ENCODE data around the gene TMEM108. TPM values are rescaled to one million over a fixed set of nuclear protein-coding genes. Genes with fewer than 3 reads are reported as not detected.

TMEM108 gene
- total RNA-seq, 4 donors from 2014 or later, result 0.70 to 4.0 (median 1.4) TPM

DNA sequence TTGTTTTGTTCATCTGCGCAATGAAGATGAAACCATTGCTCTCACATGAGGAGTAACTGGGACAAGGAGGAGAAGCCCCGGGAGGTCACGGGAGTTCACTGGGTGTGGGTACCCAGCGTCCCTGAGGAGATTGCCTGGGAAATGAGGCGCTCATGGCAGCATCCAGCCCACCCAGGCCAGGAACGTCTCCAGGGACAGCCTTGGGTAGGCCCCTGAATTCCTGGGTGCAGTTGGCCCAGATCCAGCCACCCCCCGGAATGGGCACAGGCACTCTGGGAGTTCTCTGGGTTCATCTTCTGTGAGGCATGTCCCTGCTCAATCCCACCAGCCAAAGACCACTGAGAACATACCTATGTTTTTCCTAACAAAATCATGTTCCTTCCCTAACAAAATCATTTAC is 380.2 kb downstream of the TMEM108 start:
- no peaks in the 10 kb centered on the region for H3K9me3 ChIP-seq

DNA sequence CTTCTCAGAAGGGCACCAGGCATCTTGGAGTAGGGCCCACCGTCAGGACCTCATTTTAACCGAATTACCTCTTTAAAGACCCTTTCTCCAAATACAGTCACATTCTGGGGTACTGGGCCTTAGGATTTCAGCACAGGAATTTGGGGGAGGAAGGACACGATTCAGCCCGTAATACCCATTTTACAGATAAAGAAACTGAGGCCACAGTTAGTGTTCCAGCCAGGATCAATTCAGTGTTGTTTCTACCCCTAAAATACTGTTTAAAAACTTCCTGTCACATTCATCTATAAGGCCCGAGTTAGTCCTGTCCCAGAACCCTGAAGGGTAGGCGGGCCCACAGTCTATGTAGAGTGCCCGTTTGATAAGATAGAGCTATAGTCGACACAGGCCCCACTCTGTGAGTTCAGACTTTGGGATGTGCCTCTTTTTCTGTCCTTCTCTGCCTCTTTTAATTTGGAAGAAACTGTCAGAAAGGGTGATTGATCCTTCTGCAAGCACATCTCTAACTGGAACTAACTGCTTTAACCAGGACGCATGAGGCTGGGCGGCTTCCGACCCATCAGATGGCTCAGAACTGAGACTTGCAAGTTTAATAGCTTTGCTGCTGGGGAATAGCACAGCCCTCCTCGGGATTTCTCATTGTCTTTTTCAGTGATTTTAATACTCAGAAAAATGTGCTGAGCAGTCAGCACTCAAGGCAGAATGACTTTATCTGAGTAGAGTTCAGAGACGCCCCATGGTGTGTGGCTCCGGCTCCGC is 381.1 kb downstream of the TMEM108 start:
- Histone ChIP-seq H3K36me3 (no peaks in the 10 kb centered on the region), H3K27me3 (no peaks in the 10 kb centered on the region), H3K27ac (no peak overlapping the region), H3K9me3 (no peaks in the 10 kb centered on the region), H3K4me3 (no peak overlapping the region), H3K4me1 (peaks cover 5% of the 10 kb centered on the region)
- no peak for TF ChIP-seq POLR2A (IDR thresholded peaks at IDR 0.05)
- no peak for TF ChIP-seq POLR2AphosphoS5 (IDR thresholded peaks at IDR 0.05)
- no peak for TF ChIP-seq EP300 (IDR thresholded peaks at IDR 0.05)
- TF ChIP-seq, protein P1, sequence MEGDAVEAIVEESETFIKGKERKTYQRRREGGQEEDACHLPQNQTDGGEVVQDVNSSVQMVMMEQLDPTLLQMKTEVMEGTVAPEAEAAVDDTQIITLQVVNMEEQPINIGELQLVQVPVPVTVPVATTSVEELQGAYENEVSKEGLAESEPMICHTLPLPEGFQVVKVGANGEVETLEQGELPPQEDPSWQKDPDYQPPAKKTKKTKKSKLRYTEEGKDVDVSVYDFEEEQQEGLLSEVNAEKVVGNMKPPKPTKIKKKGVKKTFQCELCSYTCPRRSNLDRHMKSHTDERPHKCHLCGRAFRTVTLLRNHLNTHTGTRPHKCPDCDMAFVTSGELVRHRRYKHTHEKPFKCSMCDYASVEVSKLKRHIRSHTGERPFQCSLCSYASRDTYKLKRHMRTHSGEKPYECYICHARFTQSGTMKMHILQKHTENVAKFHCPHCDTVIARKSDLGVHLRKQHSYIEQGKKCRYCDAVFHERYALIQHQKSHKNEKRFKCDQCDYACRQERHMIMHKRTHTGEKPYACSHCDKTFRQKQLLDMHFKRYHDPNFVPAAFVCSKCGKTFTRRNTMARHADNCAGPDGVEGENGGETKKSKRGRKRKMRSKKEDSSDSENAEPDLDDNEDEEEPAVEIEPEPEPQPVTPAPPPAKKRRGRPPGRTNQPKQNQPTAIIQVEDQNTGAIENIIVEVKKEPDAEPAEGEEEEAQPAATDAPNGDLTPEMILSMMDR (IDR thresholded peaks at IDR 0.05), result no peak
- DNase-seq (ENCODE audit: low spot score in 2 of 2), result no peak
- 91% methylated on average over 15 of the region's 15 CpGs for whole genome bisulfite sequencing

More for the DNA sequence above, 380.2 kb downstream of the TMEM108 start:
- no peak overlapping the region for H3K27ac ChIP-seq
- DNase-seq (ENCODE audit: low spot score in 2 of 2), result no peak
- WGBS, result 74% methylated on average over 7 of the region's 7 CpGs
- H3K27me3 ChIP-seq, result no peaks in the 10 kb centered on the region
- H3K4me3 ChIP-seq, result no peak overlapping the region
- H3K4me1 ChIP-seq, result peaks cover 5% of the 10 kb centered on the region
- no peak for TF ChIP-seq POLR2AphosphoS5 (IDR thresholded peaks at IDR 0.05)
- no peak for TF ChIP-seq POLR2A (IDR thresholded peaks at IDR 0.05)
- TF ChIP-seq EP300 (IDR thresholded peaks at IDR 0.05), result no peak
- TF ChIP-seq, protein P1 (IDR thresholded peaks at IDR 0.05), result no peak
- no peaks in the 10 kb centered on the region for H3K36me3 ChIP-seq

DNA sequence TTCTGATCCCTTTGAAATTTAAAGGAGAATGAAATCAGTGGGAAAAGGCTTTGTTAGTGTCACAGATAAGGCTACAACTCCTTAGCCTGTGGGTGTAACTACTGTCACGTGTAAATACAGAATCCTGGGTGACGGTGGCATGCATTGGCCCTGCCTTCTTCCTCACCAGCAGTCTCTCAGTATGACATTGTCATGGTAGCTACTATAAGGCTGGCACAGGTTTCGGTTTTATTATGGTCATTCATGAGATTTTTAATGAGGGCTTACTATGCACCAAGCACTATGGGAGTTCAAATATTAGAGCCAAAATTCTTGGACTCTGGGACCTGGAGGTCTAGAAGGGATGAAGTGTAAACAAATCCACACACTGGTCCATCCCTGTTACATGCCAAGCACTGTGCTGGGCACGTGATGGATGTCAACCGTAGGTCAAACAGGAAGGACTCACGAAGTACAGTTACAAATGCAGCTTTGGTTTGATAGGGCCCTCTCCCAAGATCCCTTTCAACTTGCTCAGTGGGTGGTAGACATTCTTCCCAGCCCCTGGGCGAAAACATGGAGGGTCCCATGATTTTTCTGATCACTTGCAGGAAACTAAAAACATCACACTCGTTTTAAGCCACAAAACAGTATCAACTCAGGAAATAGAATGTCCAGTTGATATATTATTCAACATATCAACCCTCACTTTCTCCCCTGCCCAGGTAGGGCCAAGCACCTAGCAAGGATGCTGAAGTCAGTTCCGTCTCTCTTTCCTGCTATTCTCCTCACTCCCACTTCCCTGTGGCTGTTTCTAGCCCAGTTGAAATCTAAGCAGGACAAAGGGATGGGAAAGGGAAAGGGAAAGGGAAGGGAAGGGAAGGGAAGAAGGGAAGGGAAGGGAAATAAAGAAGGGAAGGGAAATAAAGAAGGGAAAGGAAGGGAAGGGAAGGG is 387.0 kb downstream of the TMEM108 start:
- H3K36me3 ChIP-seq, result no peaks in the 10 kb centered on the region
- WGBS, result 82% methylated on average over 9 of the region's 9 CpGs
- H3K27ac ChIP-seq, result no peak overlapping the region
- no peaks in the 10 kb centered on the region for H3K27me3 ChIP-seq
- no peak for DNase-seq (ENCODE audit: low spot score in 2 of 2)
- H3K4me1 ChIP-seq, result peaks cover 5% of the 10 kb centered on the region
- H3K4me3 ChIP-seq, result no peak overlapping the region
- H3K9me3 ChIP-seq, result no peaks in the 10 kb centered on the region
- no peak for TF ChIP-seq POLR2A (IDR thresholded peaks at IDR 0.05)
- no peak for TF ChIP-seq EP300 (IDR thresholded peaks at IDR 0.05)
- TF ChIP-seq, protein P1 (IDR thresholded peaks at IDR 0.05), result no peak
- no peak for TF ChIP-seq POLR2AphosphoS5 (IDR thresholded peaks at IDR 0.05)

DNA sequence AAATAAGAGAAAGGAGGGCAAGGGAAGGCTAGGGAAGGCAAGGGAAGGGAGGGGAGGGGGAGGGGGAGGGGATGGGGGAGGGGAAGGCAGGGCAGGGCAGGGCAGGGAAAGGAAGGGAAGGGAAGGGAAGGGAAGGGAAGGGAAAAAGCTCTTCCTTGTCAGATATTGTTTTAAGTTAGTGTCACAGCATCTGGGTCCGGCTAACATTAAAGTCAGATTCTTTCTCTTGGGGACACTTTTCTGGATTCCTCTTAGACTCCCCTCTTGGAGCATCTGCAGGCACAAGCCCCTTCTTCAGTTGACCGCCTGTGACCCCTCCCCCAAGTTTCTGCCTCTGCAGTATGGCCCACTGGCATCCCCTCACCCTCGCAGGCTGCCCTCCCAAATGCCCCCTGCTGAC is 387.7 kb downstream of the TMEM108 start:
- Histone ChIP-seq H3K4me1 (peaks cover 5% of the 10 kb centered on the region), H3K27me3 (no peaks in the 10 kb centered on the region), H3K4me3 (no peak overlapping the region), H3K27ac (no peak overlapping the region), H3K36me3 (no peaks in the 10 kb centered on the region), H3K9me3 (no peaks in the 10 kb centered on the region)
- DNase-seq (ENCODE audit: low spot score in 2 of 2), result no peak
- TF ChIP-seq POLR2A (IDR thresholded peaks at IDR 0.05), result no peak
- no peak for TF ChIP-seq POLR2AphosphoS5 (IDR thresholded peaks at IDR 0.05)
- no peak for TF ChIP-seq EP300 (IDR thresholded peaks at IDR 0.05)
- TF ChIP-seq, protein P1 (IDR thresholded peaks at IDR 0.05), result no peak
- WGBS, result 82% methylated on average over 3 of the region's 3 CpGs

DNA sequence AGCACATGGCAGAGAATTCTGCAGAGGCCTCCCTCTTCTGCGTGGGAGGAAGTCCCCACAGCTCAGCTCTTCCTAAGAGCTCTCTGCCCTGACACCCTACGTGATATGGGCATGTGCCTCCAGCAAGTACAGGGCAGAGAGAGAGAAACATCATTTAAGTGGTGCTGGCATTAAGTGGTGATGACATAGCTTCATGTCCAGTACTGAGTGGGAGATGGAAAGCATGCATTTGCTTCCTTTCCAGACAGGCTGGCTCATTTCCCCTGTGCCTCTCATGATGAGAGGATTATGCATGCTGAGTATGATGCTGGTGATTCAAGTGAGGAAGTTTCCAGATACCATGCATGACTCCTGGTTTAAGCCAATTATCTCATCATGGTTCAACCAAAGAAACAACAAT is 388.5 kb downstream of the TMEM108 start:
- Histone ChIP-seq H3K27ac (no peak overlapping the region), H3K4me3 (no peak overlapping the region), H3K36me3 (no peaks in the 10 kb centered on the region), H3K4me1 (peaks cover 5% of the 10 kb centered on the region), H3K9me3 (no peaks in the 10 kb centered on the region), H3K27me3 (no peaks in the 10 kb centered on the region)
- DNase-seq (ENCODE audit: low spot score in 2 of 2), result no peak
- 74% methylated on average over 2 of the region's 2 CpGs for WGBS
- TF ChIP-seq POLR2AphosphoS5 (IDR thresholded peaks at IDR 0.05) (no peak), EP300 (IDR thresholded peaks at IDR 0.05) (no peak), POLR2A (IDR thresholded peaks at IDR 0.05) (no peak)
- TF ChIP-seq, protein P1 (IDR thresholded peaks at IDR 0.05), result no peak

Measured in suprapubic skin (tissue), 4 donors.